PC-9 (cell line): ENCODE results near the gene IPO4. TPM values are rescaled to one million over a fixed set of nuclear protein-coding genes. Genes with fewer than 3 reads are reported as not detected.

ENCODE experiments used
- BruUV-seq: library from RNA; stranded (reverse); fragments of 400-500 nt; replicated peaks from 2 replicates; lab custom pipeline; 2021; lab: Mats Ljungman, UMichigan
- CTCF ChIA-PET: fragments of 300-600 bp; sonication (Branson Sonifier 250); formaldehyde crosslinking; loops from one replicate; lab custom pipeline; 2022; ENCODE audit warnings: antibody characterized with exemption; lab: Charles Lee
- POLR2A ChIA-PET: fragments of 300-600 bp; sonication (Branson Sonifier 250); formaldehyde crosslinking; loops from one replicate; lab custom pipeline; 2022; ENCODE audit warnings: antibody characterized with exemption; ENCODE audit not compliant: unreplicated experiment; lab: Charles Lee
- DNase-seq, 2 experiments: peaks; one replicate each; pipeline versions ENCODE4 v3.0.0 to v3.0.0-alpha.2; 2015 to 2022; ENCODE audit warnings: mixed read lengths in 1 of 2
- H2AFZ ChIP-seq: fragments of 200-600 bp; sonication (generic); 2 replicates; pipeline ENCODE4 v1.8.1; 2017; ENCODE audit warnings: antibody characterized with exemption
- H3F3A ChIP-seq: fragments of 200-600 bp; sonication (generic); 2 replicates; pipeline ENCODE4 v1.8.1; 2017; ENCODE audit warnings: antibody characterized with exemption, mild to moderate bottlenecking, low read depth; ENCODE audit not compliant: insufficient read depth
- H3K27ac ChIP-seq: fragments of 200-600 bp; sonication (generic); 2 replicates; pipeline ENCODE4 v1.6.1; 2016; ENCODE audit warnings: mixed run types
- H3K27me3 ChIP-seq: fragments of 200-600 bp; sonication (generic); 2 replicates; pipeline ENCODE4 v1.6.1; 2016; ENCODE audit warnings: low read depth, mixed run types; ENCODE audit not compliant: insufficient read depth
- H3K36me3 ChIP-seq: fragments of 200-600 bp; sonication (generic); 2 replicates; pipeline ENCODE4 v1.6.1; 2016; ENCODE audit warnings: low read depth, mixed run types
- H3K4me1 ChIP-seq: fragments of 200-600 bp; sonication (generic); replicated peaks from 2 replicates; pipeline ENCODE4 v1.6.1; 2016; ENCODE audit warnings: mixed run types; ENCODE audit not compliant: insufficient read depth
- H3K4me2 ChIP-seq: fragments of 200-600 bp; sonication (generic); 2 replicates; pipeline ENCODE4 v1.6.1; 2017; ENCODE audit warnings: mixed run types
- H3K4me3 ChIP-seq: fragments of 200-600 bp; sonication (generic); 2 replicates; pipeline ENCODE4 v1.6.1; 2016; ENCODE audit warnings: mixed run types
- H3K79me2 ChIP-seq: fragments of 200-600 bp; sonication (generic); 2 replicates; pipeline ENCODE4 v1.6.1; 2017; ENCODE audit warnings: low read depth, mixed run types
- H3K9me2 ChIP-seq: fragments of 200-600 bp; sonication (generic); 2 replicates; pipeline ENCODE4 v1.8.1; 2017; ENCODE audit warnings: mild to moderate bottlenecking; ENCODE audit not compliant: insufficient read depth
- H3K9me3 ChIP-seq: fragments of 200-600 bp; sonication (generic); 2 replicates; pipeline ENCODE4 v1.8.1; 2016; ENCODE audit warnings: low read depth; ENCODE audit not compliant: insufficient read depth
- H4K20me1 ChIP-seq: fragments of 200-600 bp; sonication (generic); 2 replicates; pipeline ENCODE4 v1.8.1; 2017; ENCODE audit not compliant: insufficient read depth
- EZH2 ChIP-seq: fragments of 200-600 bp; sonication (generic); IDR thresholded peaks from 2 replicates; pipeline ENCODE4 v1.8.0; 2017; ENCODE audit warnings: antibody characterized with exemption, low read depth
- intact Hi-C: fragments of 100-400 bp; cut with micrococcal nuclease; formaldehyde crosslinking; loops from one replicate; pipeline ENCODE4 v1.10.0; 2022; ENCODE audit not compliant: unreplicated experiment
- total RNA-seq: library from RNA; stranded (reverse); gene quantifications from 2 replicates; pipeline ENCODE4 v1.2.3, GENCODE V29; 2021
- TF ChIP-seq, protein P1 (sequence below): fragments of 200-600 bp; sonication (generic); conservative IDR thresholded peaks from 2 replicates; pipeline ENCODE4 v1.6.1; 2017; ENCODE audit warnings: mixed run types, antibody characterized with exemption, mild to moderate bottlenecking, moderate library complexity

Gene IPO4
- total RNA-seq, 1 experiment from 2014 or later = 44.1 TPM

- BruUV-seq = no TSS peak
- ChIA-PET CTCF (no interaction called here), POLR2A (no interaction called here)
- intact Hi-C loops = no loop called here
- H2AFZ ChIP-seq = no peak overlapping the region
- no peaks in the 10 kb centered on the region for H3K9me3 ChIP-seq
- peaks cover 21% of the 10 kb centered on the region for H3K79me2 ChIP-seq
- no peaks in the 10 kb centered on the region for H3K9me2 ChIP-seq
- H3K4me2 ChIP-seq = peak overlapping the region; percentile 85
- no peak for DNase-seq
- no peak overlapping the region for H3K27ac ChIP-seq
- H3K27me3 ChIP-seq = no peaks in the 10 kb centered on the region
- H3K4me1 ChIP-seq = peaks cover 20% of the 10 kb centered on the region
- H3K4me3 ChIP-seq = peak overlapping the region; percentile 74; the same call in 1 of the 2 replicates
- peaks cover 14% of the 10 kb centered on the region for H3F3A ChIP-seq
- TF ChIP-seq, protein P1, sequence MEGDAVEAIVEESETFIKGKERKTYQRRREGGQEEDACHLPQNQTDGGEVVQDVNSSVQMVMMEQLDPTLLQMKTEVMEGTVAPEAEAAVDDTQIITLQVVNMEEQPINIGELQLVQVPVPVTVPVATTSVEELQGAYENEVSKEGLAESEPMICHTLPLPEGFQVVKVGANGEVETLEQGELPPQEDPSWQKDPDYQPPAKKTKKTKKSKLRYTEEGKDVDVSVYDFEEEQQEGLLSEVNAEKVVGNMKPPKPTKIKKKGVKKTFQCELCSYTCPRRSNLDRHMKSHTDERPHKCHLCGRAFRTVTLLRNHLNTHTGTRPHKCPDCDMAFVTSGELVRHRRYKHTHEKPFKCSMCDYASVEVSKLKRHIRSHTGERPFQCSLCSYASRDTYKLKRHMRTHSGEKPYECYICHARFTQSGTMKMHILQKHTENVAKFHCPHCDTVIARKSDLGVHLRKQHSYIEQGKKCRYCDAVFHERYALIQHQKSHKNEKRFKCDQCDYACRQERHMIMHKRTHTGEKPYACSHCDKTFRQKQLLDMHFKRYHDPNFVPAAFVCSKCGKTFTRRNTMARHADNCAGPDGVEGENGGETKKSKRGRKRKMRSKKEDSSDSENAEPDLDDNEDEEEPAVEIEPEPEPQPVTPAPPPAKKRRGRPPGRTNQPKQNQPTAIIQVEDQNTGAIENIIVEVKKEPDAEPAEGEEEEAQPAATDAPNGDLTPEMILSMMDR = no peak
- TF ChIP-seq EZH2 = no peak
- H3K36me3 ChIP-seq = no peaks in the 10 kb centered on the region
- no peaks in the 10 kb centered on the region for H4K20me1 ChIP-seq
These were observed 49.2 kb downstream of the IPO4 start for GRCh38 chr14:24139272-24139934.

- intact Hi-C loops = no loop called here
- Histone ChIP-seq H3K4me2 (peak overlapping the region; percentile 85; the same call in 1 of the 2 replicates), H4K20me1 (no peaks in the 10 kb centered on the region), H2AFZ (no peak overlapping the region), H3K27me3 (no peaks in the 10 kb centered on the region), H3K4me1 (peaks cover 20% of the 10 kb centered on the region), H3K4me3 (no peak overlapping the region), H3K9me2 (no peaks in the 10 kb centered on the region), H3K27ac (no peak overlapping the region), H3K79me2 (peaks cover 21% of the 10 kb centered on the region), H3K36me3 (no peaks in the 10 kb centered on the region), H3F3A (peaks cover 14% of the 10 kb centered on the region), H3K9me3 (no peaks in the 10 kb centered on the region)
- DNase-seq = no peak
- ChIA-PET CTCF (no interaction called here), POLR2A (no interaction called here)
- BruUV-seq = no TSS peak
- TF ChIP-seq EZH2 = no peak
- TF ChIP-seq, protein P1 = no peak
These were observed 50.0 kb downstream of the IPO4 start for GRCh38 chr14:24138396-24139271.

GRCh38 chr14:24137529-24138395 lies 50.9 kb downstream of the IPO4 start:
- peaks cover 21% of the 10 kb centered on the region for H3K79me2 ChIP-seq
- H3K36me3 ChIP-seq = no peaks in the 10 kb centered on the region
- H4K20me1 ChIP-seq = no peaks in the 10 kb centered on the region
- no peak overlapping the region for H3K27ac ChIP-seq
- BruUV-seq = no TSS peak
- intact Hi-C loops = no loop called here
- ChIA-PET POLR2A (interaction anchor here (0.6 to 0.8 kb wide), 3 partner anchors 8 to 294 kb away, joined by 4 to 5 read pairs (median 5); partner anchors contain the start of gene TM9SF1), CTCF (no interaction called here)
- no peaks in the 10 kb centered on the region for H3K27me3 ChIP-seq
- H2AFZ ChIP-seq = no peak overlapping the region
- no peak overlapping the region; the same call in 1 of the 2 replicates for H3K4me2 ChIP-seq
- H3K4me1 ChIP-seq = peaks cover 20% of the 10 kb centered on the region
- H3K9me3 ChIP-seq = no peaks in the 10 kb centered on the region
- H3K4me3 ChIP-seq = no peak overlapping the region
- no peak for DNase-seq
- TF ChIP-seq, protein P1 = no peak
- TF ChIP-seq EZH2 = no peak
- H3F3A ChIP-seq = peaks cover 14% of the 10 kb centered on the region
- H3K9me2 ChIP-seq = no peaks in the 10 kb centered on the region
